Epithelial cell of esophagus (primary cell): ENCODE results near the gene SEL1L3.

Experiments
- DNase-seq: peaks from one replicate; pipeline ENCODE4 v3.0.0; 2010; ENCODE audit warnings: low read depth
- H3K4me3 ChIP-seq: 2 replicates; pipeline ENCODE4 v1.5.1; 2011; ENCODE audit warnings: mild to moderate bottlenecking, low read length, control low read depth
- CTCF ChIP-seq: IDR thresholded peaks from 2 replicates; pipeline ENCODE4 v1.5.1; 2011; ENCODE audit warnings: low read depth, mild to moderate bottlenecking, low read length, control low read depth, inconsistent platforms; ENCODE audit not compliant: insufficient read depth; ENCODE audit errors: missing control alignments

The SEL1L3 gene

DNA sequence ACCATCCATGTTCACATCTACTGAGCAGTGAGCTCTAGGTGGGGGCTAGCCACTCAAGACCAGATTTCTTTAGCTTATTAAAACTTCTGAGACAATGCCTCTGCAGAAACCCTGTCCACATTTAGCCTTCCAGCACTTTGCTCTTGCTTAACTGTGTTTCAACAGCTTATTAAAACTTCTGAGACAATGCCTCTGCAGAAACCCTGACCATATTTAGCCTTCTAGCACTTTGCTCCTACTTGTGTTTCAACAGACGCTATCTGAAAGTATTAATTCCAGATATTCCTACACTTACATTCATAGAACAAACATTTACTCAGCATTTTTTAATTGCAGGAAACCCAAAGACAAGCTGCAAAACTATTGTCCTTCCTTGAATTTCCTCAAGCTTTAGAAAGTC lies 91.9 kb downstream of the SEL1L3 start:
- TF ChIP-seq CTCF = no peak
- no peak for DNase-seq
- H3K4me3 ChIP-seq = no peak overlapping the region

DNA sequence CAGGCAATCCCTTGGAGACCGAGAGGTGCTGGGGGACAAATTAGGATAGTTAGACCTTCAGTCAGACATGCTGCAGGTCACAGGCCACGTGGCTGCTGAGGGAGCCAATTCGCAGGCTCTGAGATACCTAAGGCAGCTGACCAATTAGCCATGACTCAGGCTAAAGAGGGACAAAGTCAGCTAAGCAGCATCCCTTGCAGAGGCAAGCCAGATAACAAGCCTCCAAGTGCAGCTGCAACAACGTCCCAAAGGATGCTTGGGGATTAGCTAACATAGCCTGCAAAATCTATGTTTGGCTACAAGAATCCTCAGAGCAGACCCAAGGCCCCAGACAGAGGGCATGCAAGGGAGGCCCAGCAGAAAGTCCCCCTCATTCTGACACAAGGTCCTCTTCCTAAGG lies 93.5 kb downstream of the SEL1L3 start:
- TF ChIP-seq CTCF = no peak
- no peak for DNase-seq
- no peak overlapping the region for H3K4me3 ChIP-seq

DNA sequence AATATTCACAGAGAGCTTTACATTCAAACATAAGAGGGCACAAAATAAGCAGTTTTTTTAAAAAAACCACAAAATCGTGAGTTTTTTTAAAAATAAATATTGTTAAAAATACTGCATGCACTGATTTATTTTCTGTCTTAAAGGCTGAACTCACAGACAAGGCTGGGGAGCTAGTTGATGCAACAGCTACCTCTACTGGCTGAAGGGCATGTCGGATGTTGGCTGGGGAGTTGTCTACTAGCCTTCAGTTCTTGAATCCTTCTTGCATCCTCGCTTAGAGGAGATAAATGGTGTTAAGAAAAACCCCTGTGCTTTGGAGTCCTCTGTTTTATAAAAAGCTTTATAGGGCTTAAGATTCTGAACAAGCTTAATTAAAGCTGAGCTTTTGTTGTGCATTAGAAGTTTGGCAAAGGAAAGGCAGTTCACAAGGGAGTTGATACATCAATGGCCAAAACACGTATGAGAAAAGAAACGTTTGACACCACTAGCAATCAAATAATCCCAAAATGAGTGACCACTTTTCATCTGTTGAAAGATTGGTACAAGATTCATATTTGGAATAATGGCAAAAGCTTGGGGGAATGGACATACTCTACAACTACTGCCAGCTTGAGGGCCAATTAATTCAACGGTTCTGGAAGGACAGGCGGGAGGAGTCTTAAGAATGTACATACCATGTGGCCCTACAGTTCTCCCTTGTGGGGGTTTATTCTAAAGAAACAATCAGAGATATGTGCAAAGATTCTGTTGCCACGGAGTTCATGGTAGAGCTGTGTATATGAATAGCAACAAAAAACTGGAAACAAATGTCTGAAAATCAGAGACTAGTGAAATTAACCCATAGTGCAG lies 94.7 kb downstream of the SEL1L3 start:
- peak; percentile 75 for DNase-seq
- TF ChIP-seq CTCF = peak; percentile 99
- H3K4me3 ChIP-seq = no peak overlapping the region

DNA sequence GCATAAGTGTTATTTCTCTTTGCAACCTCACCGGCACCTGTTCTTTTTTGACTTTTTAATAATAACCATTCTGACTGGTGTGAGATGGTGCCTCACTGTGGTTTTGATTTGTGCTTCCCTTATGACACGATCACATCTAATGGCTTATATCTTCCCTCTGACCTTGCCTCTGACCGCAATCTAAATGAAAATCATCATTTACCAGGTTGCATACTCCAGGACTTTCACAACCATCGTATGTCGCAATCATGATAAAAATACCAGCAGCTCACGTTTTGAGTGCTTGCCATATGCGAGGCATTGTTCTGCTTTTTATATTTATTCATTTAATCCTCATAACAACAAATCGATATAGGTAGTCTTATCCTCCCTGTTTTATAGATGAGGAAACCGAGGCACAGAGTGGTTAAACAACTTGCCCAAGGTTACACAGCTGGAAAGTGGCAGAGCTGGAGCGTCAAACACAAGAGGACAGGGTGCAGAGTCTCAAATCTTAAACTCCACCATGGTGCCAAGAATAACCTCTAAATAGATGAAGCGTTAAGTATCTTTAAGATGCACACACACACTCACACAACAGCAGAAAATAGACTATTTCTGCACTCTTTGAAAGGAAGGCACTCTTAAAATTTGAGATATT lies 102.2 kb downstream of the SEL1L3 start:
- peak; percentile 44 for DNase-seq
- H3K4me3 ChIP-seq = no peak overlapping the region
- TF ChIP-seq CTCF = no peak

DNA sequence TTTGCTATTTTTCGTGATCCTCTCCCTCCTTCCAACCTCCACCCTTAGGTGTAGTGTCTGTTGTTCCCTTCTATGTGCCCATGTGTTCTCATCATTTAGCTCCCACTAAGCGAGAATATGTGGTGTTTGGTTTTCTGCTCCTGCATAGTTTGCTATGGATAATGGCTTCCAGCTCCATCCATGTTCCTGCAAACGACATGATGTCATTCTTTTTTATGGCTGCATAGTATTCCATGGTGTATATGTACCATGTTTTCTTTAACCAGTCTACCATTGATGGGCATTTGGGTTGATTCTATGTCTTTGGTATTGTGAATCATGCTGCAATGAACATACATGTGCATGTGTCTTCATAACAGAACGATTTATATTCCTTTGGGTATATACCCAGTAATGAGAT lies 102.7 kb downstream of the SEL1L3 start:
- no peak overlapping the region for H3K4me3 ChIP-seq
- TF ChIP-seq CTCF = no peak
- no peak for DNase-seq

DNA sequence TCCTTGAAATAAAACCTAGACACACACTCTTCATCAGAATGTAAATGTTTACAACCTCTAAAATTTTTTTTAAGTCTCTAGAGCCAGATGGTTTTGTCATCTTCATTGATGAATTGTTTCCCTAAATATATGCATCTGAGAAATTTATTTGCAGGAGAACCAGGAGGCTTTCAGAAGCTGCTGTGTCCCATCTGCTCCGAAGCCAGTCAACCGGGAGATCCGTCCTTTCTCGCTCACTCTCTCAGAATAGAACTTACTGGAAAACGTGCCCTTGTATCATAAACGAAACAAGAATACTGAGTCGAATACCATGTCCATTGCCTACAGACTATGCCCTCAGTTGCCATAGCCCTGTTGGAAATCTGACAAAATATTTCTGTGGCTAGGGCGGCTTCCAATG lies 103.7 kb downstream of the SEL1L3 start:
- H3K4me3 ChIP-seq = no peak overlapping the region
- TF ChIP-seq CTCF = no peak
- DNase-seq = no peak
